GM18861 (cell line): ENCODE measurements around the gene CUX1.
"Not testable (repeated sequence)": the region's sequence is repeated elsewhere in the genome, so short reads cannot be mapped to it uniquely, and the experiment has no call there.

Experiments used
- ATAC-seq: cut with Tn5 transposase; IDR thresholded peaks from one replicate; pipeline ENCODE4 v1.9.1; 2021; ENCODE audit not compliant: unreplicated experiment

CUX1 gene

GRCh38 chr7:101817471-101818286, at the start of gene CUX1:
Gene CUX1 (plus strand): TSS chr7:101817626. CDS start chr7:101817640, 14 bp downstream.
- no peak for ATAC-seq

- no peak for ATAC-seq
These were observed 49.1 kb upstream of the CUX1 start for GRCh38 chr7:101768280-101768679.

GRCh38 chr7:101770466-101770865, 47.0 kb upstream of the CUX1 start:
- ATAC-seq = no peak

GRCh38 chr7:101772508-101773211, 44.8 kb upstream of the CUX1 start:
- no peak for ATAC-seq

GRCh38 chr7:101775181-101775580, 42.2 kb upstream of the CUX1 start:
- ATAC-seq = no peak

- no peak for ATAC-seq
These were observed 39.3 kb upstream of the CUX1 start for GRCh38 chr7:101778026-101778580.

- ATAC-seq = no peak
These were observed 38.2 kb upstream of the CUX1 start for GRCh38 chr7:101779267-101779666.

GRCh38 chr7:101780281-101780680, 37.1 kb upstream of the CUX1 start:
- no peak for ATAC-seq

GRCh38 chr7:101781439-101781838, 36.0 kb upstream of the CUX1 start:
- ATAC-seq = no peak

GRCh38 chr7:101782476-101782875, 35.0 kb upstream of the CUX1 start:
- no peak for ATAC-seq

GRCh38 chr7:101782896-101783295, 34.5 kb upstream of the CUX1 start:
- no peak for ATAC-seq

- ATAC-seq = no peak
These were observed 33.8 kb upstream of the CUX1 start for GRCh38 chr7:101783381-101784181.

- no peak for ATAC-seq
These were observed 32.9 kb upstream of the CUX1 start for GRCh38 chr7:101784292-101785127.

GRCh38 chr7:101787864-101788263, 29.6 kb upstream of the CUX1 start:
- ATAC-seq = no peak

- no peak for ATAC-seq
These were observed 28.9 kb upstream of the CUX1 start for GRCh38 chr7:101788517-101788916.

GRCh38 chr7:101790566-101791293, 26.7 kb upstream of the CUX1 start:
- ATAC-seq = no peak

- ATAC-seq = no peak
These were observed 25.3 kb upstream of the CUX1 start for GRCh38 chr7:101792051-101792681.

- ATAC-seq = not testable (repeated sequence)
These were observed 24.7 kb upstream of the CUX1 start for GRCh38 chr7:101792682-101793071.

GRCh38 chr7:101795461-101795860, 22.0 kb upstream of the CUX1 start:
- ATAC-seq = no peak
